ENCODE data around the gene HSPA8.
"Not testable (repeated sequence)": the region's sequence is repeated elsewhere in the genome, so short reads cannot be mapped to it uniquely, and the experiment has no call there.

HSPA8 gene

GRCh38 chr11:123069908-123070821, 8.2 kb upstream of the HSPA8 start:
- no peak for DNase-seq

- no peak for DNase-seq
Measured at GRCh38 chr11:123065621-123066020, 3.7 kb upstream of the HSPA8 start.

- no peak for DNase-seq
Measured at GRCh38 chr11:123063826-123064657, 2.1 kb upstream of the HSPA8 start.

- peak; percentile 51 for DNase-seq
Measured at GRCh38 chr11:123062892-123063825, 1.2 kb upstream of the HSPA8 start.

- DNase-seq = peak; percentile 100
Measured at GRCh38 chr11:123062158-123062891, 389 bp upstream of the HSPA8 start.

GRCh38 chr11:123060277-123061000, 1.5 kb downstream of the HSPA8 start:
- DNase-seq = peak; percentile 10

GRCh38 chr11:123059041-123059920, 2.7 kb downstream of the HSPA8 start:
- not testable (repeated sequence) for DNase-seq

GRCh38 chr11:123057661-123058305, 4.2 kb downstream of the HSPA8 start:
- DNase-seq = no peak

- no peak for DNase-seq
Measured at GRCh38 chr11:123056835-123057491, 5.0 kb downstream of the HSPA8 start.

GRCh38 chr11:123055191-123055901, 6.6 kb downstream of the HSPA8 start:
- DNase-seq = no peak

GRCh38 chr11:123054301-123055065, 7.5 kb downstream of the HSPA8 start:
- peak; percentile 86 for DNase-seq

GRCh38 chr11:123052901-123053721, 8.8 kb downstream of the HSPA8 start:
- no peak for DNase-seq

- no peak for DNase-seq
Measured at GRCh38 chr11:123051634-123052033, 10.3 kb downstream of the HSPA8 start.

- no peak for DNase-seq
Measured at GRCh38 chr11:123051146-123051545, 10.8 kb downstream of the HSPA8 start.

- no peak for DNase-seq
Measured at GRCh38 chr11:123047947-123048293, 14.0 kb downstream of the HSPA8 start.

- DNase-seq = no peak
Measured at GRCh38 chr11:123047266-123047946, 14.5 kb downstream of the HSPA8 start.

All from NCI-H345 (cell line).